ENCODE measurements around the gene GNB1. TPM values are rescaled to one million over a fixed set of nuclear protein-coding genes. Genes with fewer than 3 reads are reported as not detected.

The GNB1 gene
- total and polyA plus RNA-seq, 2 experiments from 2014 or later, result 85.5 to 196 TPM

- H3K4me1 ChIP-seq (ENCODE audit: low read depth), result no peaks in the 10 kb centered on the region
- H3K36me3 ChIP-seq, result peaks cover 42% of the 10 kb centered on the region
- no peak overlapping the region for H3K4me3 ChIP-seq
- no peak for TF ChIP-seq CTCF (IDR thresholded peaks at IDR 0.05; ENCODE audit: low read depth, low read length)
- H3K27me3 ChIP-seq, result no peaks in the 10 kb centered on the region
- peak overlapping the region; percentile 18 for H3K27ac ChIP-seq
- DNase-seq (ENCODE audit: low read depth in 1 of 2, low spot score in 1 of 2), result no peak
- no peaks in the 10 kb centered on the region for H3K9me3 ChIP-seq (ENCODE audit: low read depth)
These were observed 84.0 kb downstream of the GNB1 start for GRCh38 chr1:1806890-1807289.

GRCh38 chr1:1804301-1804700 lies 86.6 kb downstream of the GNB1 start:
- Histone ChIP-seq H3K9me3 (ENCODE audit: low read depth) (no peaks in the 10 kb centered on the region), H3K4me3 (no peak overlapping the region), H3K36me3 (peaks cover 42% of the 10 kb centered on the region), H3K4me1 (ENCODE audit: low read depth) (peaks cover 7% of the 10 kb centered on the region), H3K27me3 (no peaks in the 10 kb centered on the region), H3K27ac (no peak overlapping the region)
- DNase-seq (ENCODE audit: low read depth in 1 of 2, low spot score in 1 of 2), result no peak
- no peak for TF ChIP-seq CTCF (IDR thresholded peaks at IDR 0.05; ENCODE audit: low read depth, low read length)

- no peak for DNase-seq (ENCODE audit: low read depth in 1 of 2, low spot score in 1 of 2)
- H3K4me3 ChIP-seq, result no peak overlapping the region
- no peaks in the 10 kb centered on the region for H3K27me3 ChIP-seq
- no peaks in the 10 kb centered on the region for H3K9me3 ChIP-seq (ENCODE audit: low read depth)
- H3K4me1 ChIP-seq (ENCODE audit: low read depth), result peaks cover 7% of the 10 kb centered on the region
- peaks cover 35% of the 10 kb centered on the region for H3K36me3 ChIP-seq
- H3K27ac ChIP-seq, result no peak overlapping the region
- no peak for TF ChIP-seq CTCF (IDR thresholded peaks at IDR 0.05; ENCODE audit: low read depth, low read length)
These were observed 88.0 kb downstream of the GNB1 start for GRCh38 chr1:1802871-1803270.

GRCh38 chr1:1799716-1800115 lies 91.2 kb downstream of the GNB1 start:
- H3K27ac ChIP-seq, result peak overlapping the region; percentile 1
- no peak overlapping the region for H3K4me3 ChIP-seq
- H3K9me3 ChIP-seq (ENCODE audit: low read depth), result no peaks in the 10 kb centered on the region
- H3K4me1 ChIP-seq (ENCODE audit: low read depth), result peaks cover 7% of the 10 kb centered on the region
- TF ChIP-seq CTCF (IDR thresholded peaks at IDR 0.05; ENCODE audit: low read depth, low read length), result no peak
- H3K27me3 ChIP-seq, result no peaks in the 10 kb centered on the region
- H3K36me3 ChIP-seq, result peaks cover 27% of the 10 kb centered on the region
- DNase-seq (ENCODE audit: low read depth in 1 of 2, low spot score in 1 of 2), result no peak

GRCh38 chr1:1797731-1798341 lies 93.1 kb downstream of the GNB1 start:
- peaks cover 21% of the 10 kb centered on the region for H3K36me3 ChIP-seq
- H3K4me1 ChIP-seq (ENCODE audit: low read depth), result peaks cover 7% of the 10 kb centered on the region
- TF ChIP-seq CTCF (IDR thresholded peaks at IDR 0.05; ENCODE audit: low read depth, low read length), result no peak
- H3K27me3 ChIP-seq, result no peaks in the 10 kb centered on the region
- H3K27ac ChIP-seq, result no peak overlapping the region
- no peaks in the 10 kb centered on the region for H3K9me3 ChIP-seq (ENCODE audit: low read depth)
- H3K4me3 ChIP-seq, result no peak overlapping the region
- DNase-seq (ENCODE audit: low read depth in 1 of 2, low spot score in 1 of 2), result no peak

Data from cardiac muscle cell (in vitro differentiated cells and primary cell).